ENCODE data around the gene RSPH9.

DNA sequence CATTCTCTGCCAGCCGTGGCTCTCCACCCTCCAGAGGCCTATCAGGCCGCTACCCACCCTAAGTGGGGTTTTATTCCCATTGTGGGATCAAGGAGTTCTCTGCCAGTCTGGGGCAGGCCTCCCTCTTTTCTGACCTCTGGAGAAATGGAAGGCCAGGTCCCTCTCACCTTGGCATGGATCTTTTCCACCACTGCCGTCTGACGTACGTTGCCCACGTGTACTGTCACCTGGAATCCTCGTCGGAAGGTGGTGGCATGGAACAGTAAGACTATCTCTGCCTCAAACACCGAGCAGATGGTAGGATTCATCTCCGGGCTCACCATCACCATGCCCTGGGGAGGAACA lies 23.0 kb upstream of the RSPH9 start:
- TF ChIP-seq POLR2A (IDR thresholded peaks at IDR 0.05; ENCODE audit: low read depth), result no peak
- TF ChIP-seq CTCF (IDR thresholded peaks at IDR 0.05), result no peak

Measured in esophagus muscularis mucosa (tissue), 3 donors.